Gastroesophageal sphincter (tissue), 4 donors: ENCODE results near the gene KCNIP3. TPM values are rescaled to one million over a fixed set of nuclear protein-coding genes. Genes with fewer than 3 reads are reported as not detected.
"Not testable (repeated sequence)": the region's sequence is repeated elsewhere in the genome, so short reads cannot be mapped to it uniquely, and the experiment has no call there.

Source experiments
- ATAC-seq: fragments of 150-250 bp; one replicate; pipeline ENCODE4 v1.9.1; 2016; ENCODE audit warnings: mild to moderate bottlenecking, moderate library complexity
- H3K27ac ChIP-seq, 4 donors: fragments of 200-600 bp; sonication (generic) in 3 of 4; 1 replicate in 3 of 4; 2 replicates in 1 of 4; pipeline ENCODE4 v1.5.1; 2016 to 2019
- H3K27me3 ChIP-seq: fragments of 200-600 bp; sonication (generic); one replicate; pipeline ENCODE4 v1.5.1; 2019
- H3K36me3 ChIP-seq, 2 donors: fragments of 200-600 bp; sonication (generic); one replicate each; pipeline ENCODE4 v1.5.1; 2019; ENCODE audit warnings: control low read depth in 1 of 2
- H3K4me1 ChIP-seq, 3 donors: fragments of 200-600 bp; sonication (generic); 1 replicate in 2 of 3; 2 replicates in 1 of 3; pipeline ENCODE4 v1.5.1; 2016 to 2019; ENCODE audit warnings: control low read depth in 2 of 3
- H3K4me3 ChIP-seq, 2 donors: fragments of 200-600 bp; sonication (generic); one replicate each; pipeline ENCODE4 v1.5.1; 2019; ENCODE audit warnings: mild to moderate bottlenecking in 1 of 2, moderate library complexity in 1 of 2
- H3K9me3 ChIP-seq, 3 donors: fragments of 200-600 bp; sonication (generic); one replicate each; pipeline ENCODE4 v1.5.1; 2017 to 2019; ENCODE audit warnings: control low read depth in 2 of 3
- EP300 ChIP-seq: sonication (generic); formaldehyde crosslinking; IDR thresholded peaks from one replicate; pipeline ENCODE4 v1.6.1; 2017; ENCODE audit warnings: antibody characterized with exemption, mild to moderate bottlenecking
- POLR2A ChIP-seq, 2 donors: fragments of 450-650 bp; IDR thresholded peaks; one replicate each; pipeline ENCODE4 v1.6.1; 2017; ENCODE audit warnings: antibody characterized with exemption in 2 of 2, mild to moderate bottlenecking in 2 of 2, moderate library complexity in 1 of 2
- POLR2AphosphoS5 ChIP-seq: sonication (generic); formaldehyde crosslinking; IDR thresholded peaks from one replicate; pipeline ENCODE4 v1.6.1; 2017; ENCODE audit warnings: antibody characterized with exemption
- WGBS, 2 donors: methylation state at CpG; one replicate each; pipeline ENCODE4 v1.1.5; 2018; ENCODE audit warnings: low coverage in 1 of 2; 5-methylcytosine and 5-hydroxymethylcytosine counted together
- total RNA-seq, 4 donors: library from RNA; depleted of rRNA; stranded (reverse); fragments of >200 nt; gene quantifications; one replicate each; pipeline ENCODE4 v1.1.0, GENCODE V29; 2016
- TF ChIP-seq, protein P1 (sequence below), 4 experiments: fragments of 200-600 bp in 2 of 4; fragments of 450-650 bp in 2 of 4; sonication (generic) in 1 of 4; IDR thresholded peaks; one replicate each; pipeline ENCODE4 v1.5.1; 2017 to 2019; ENCODE audit warnings: antibody characterized with exemption in 4 of 4, mild to moderate bottlenecking in 2 of 4, moderate library complexity in 2 of 4

Gene KCNIP3
- total RNA-seq, 4 donors from 2014 or later, result 14.4 to 41.4 (median 20.0) TPM

DNA sequence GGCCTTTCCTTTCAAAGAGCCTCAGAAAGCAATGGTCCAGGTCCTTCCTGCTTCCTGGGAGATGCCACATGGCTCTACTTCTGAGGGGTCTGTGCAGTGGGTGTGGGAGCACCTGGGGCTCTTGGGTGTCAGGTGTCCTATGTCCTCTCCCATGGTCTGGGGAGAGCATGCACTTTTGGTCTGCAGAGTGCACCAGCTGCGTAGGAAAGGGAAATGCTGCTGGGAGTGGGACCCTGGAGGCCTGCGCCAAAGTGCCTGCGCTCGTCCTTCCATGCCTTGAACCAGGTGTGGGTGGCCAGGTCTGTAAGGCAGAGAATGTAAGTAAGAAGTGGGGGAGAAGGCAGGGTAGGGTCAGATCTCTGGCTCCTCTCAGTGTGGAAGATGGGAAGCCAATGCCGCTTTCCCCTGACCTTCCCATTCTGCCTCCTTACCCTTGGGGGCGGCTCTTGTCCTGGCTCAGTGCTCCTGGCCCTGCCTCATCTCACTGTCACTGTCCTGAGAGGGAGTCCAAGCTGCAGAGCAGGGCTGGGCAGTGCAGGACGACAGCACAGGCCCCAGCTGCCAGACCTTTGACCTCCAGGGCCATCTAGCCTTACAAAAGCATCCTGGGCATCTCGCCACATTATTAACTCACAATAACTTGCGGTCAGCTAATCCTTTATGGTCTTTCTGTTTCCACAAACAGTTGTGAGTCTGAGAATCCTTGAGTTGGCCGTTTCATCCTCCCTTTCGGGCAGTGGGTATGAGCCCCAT, 29.5 kb upstream of the KCNIP3 start:
- H3K27ac ChIP-seq, result no peak overlapping the region
- no peaks in the 10 kb centered on the region for H3K27me3 ChIP-seq
- H3K36me3 ChIP-seq, result no peaks in the 10 kb centered on the region
- H3K9me3 ChIP-seq, result no peaks in the 10 kb centered on the region
- H3K4me3 ChIP-seq, result no peak overlapping the region
- TF ChIP-seq POLR2AphosphoS5 (no peak), EP300 (no peak), POLR2A (IDR thresholded peaks at IDR 0.05) (no peak)
- TF ChIP-seq, protein P1, sequence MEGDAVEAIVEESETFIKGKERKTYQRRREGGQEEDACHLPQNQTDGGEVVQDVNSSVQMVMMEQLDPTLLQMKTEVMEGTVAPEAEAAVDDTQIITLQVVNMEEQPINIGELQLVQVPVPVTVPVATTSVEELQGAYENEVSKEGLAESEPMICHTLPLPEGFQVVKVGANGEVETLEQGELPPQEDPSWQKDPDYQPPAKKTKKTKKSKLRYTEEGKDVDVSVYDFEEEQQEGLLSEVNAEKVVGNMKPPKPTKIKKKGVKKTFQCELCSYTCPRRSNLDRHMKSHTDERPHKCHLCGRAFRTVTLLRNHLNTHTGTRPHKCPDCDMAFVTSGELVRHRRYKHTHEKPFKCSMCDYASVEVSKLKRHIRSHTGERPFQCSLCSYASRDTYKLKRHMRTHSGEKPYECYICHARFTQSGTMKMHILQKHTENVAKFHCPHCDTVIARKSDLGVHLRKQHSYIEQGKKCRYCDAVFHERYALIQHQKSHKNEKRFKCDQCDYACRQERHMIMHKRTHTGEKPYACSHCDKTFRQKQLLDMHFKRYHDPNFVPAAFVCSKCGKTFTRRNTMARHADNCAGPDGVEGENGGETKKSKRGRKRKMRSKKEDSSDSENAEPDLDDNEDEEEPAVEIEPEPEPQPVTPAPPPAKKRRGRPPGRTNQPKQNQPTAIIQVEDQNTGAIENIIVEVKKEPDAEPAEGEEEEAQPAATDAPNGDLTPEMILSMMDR (IDR thresholded peaks at IDR 0.05), result no peak
- WGBS, 2 donors, result 76 to 94% methylated on average over 3 to 9 of the region's 11 CpGs
- no peak for ATAC-seq
- H3K4me1 ChIP-seq, result peaks cover 0 to 7% (median 0%) of the 10 kb centered on the region in 3 donors

DNA sequence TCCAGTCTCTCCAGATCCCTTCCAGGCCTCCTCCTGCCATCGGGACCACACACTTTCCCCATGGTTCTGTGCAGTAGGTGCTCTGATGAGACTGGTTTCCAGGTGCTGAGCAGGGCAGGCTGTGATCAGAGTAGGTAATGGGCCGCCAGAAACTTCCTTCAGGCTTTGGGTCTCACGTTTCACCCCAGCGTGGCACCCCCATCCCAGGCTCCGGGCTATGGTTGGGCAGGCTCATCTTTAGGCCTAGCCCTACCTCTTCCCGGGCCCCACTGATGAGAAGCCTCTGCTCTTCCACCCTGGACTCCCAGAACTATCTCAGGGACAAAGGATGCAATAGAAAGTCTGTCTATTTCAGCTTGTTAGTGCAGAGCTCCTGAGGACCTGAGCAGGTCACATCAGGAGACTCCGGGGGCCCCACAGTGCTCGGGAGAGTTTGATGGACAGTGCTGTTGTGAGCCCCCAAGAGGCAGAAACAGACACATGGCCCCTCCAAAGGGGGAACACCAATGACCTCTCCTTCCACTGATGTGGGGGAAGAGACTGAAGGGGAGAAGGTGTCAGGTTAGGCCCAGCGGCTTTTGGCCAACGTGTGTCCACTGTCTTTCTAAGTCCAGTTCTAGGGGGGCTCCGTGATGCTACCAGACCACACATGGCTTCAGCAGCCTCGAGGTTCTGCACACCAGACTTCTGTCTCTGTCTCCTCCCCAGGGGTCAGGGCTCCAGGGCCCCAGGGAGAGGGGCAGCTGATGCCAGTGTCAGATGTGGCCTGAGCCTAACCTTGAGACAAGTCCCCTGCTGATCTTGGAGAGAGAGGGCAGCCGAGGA, 28.7 kb upstream of the KCNIP3 start:
- Histone ChIP-seq H3K27ac (no peak overlapping the region), H3K4me3 (no peak overlapping the region), H3K4me1 (peaks cover 0 to 7% (median 0%) of the 10 kb centered on the region in 3 donors), H3K9me3 (no peaks in the 10 kb centered on the region), H3K36me3 (no peaks in the 10 kb centered on the region), H3K27me3 (no peaks in the 10 kb centered on the region)
- TF ChIP-seq, protein P1 (IDR thresholded peaks at IDR 0.05), result no peak
- TF ChIP-seq POLR2AphosphoS5 (no peak), EP300 (no peak), POLR2A (IDR thresholded peaks at IDR 0.05) (no peak)
- WGBS, 2 donors, result no CpG with 5 or more reads among the region's 13 CpGs
- ATAC-seq, result no peak

DNA sequence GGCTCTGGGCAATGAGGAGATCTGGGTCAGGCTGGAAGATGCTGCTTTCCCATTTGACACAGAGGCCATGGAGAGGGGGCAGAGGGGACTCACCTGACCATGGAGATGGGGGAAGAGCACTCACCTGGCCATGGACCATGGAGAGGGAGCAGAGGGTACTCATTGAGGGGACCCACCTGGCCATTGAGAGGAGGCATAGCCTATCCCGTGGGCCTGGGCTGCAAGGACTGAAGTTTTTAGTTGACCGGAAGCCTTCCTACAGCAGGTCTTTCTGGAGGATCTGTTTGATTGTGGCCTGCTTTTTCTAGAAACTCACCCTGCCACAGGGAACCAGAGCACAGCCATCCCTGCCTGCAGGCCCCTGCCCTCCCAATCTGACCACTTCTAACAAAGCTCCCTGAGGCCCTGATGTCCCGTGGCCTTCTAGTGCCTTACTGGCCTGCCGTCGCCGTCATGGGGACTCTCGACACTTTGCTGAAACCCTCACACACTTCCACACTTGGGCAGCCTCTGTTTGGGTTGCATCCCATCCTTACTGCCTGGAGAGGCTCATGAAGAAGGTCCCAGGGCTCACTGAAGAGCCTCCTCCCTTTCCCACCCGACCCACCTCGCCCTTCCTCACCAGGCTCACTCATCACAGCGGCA, 28.0 kb upstream of the KCNIP3 start:
- 92 to 99% methylated on average over 6 to 8 of the region's 10 CpGs for WGBS, 2 donors
- no peaks in the 10 kb centered on the region for H3K36me3 ChIP-seq
- no peak overlapping the region for H3K4me3 ChIP-seq
- H3K4me1 ChIP-seq, result peaks cover 0 to 7% (median 0%) of the 10 kb centered on the region in 3 donors
- H3K9me3 ChIP-seq, result no peaks in the 10 kb centered on the region
- H3K27me3 ChIP-seq, result no peaks in the 10 kb centered on the region
- TF ChIP-seq POLR2A (IDR thresholded peaks at IDR 0.05) (no peak), POLR2AphosphoS5 (no peak), EP300 (no peak)
- TF ChIP-seq, protein P1 (IDR thresholded peaks at IDR 0.05), result no peak
- no peak overlapping the region for H3K27ac ChIP-seq
- ATAC-seq, result no peak

DNA sequence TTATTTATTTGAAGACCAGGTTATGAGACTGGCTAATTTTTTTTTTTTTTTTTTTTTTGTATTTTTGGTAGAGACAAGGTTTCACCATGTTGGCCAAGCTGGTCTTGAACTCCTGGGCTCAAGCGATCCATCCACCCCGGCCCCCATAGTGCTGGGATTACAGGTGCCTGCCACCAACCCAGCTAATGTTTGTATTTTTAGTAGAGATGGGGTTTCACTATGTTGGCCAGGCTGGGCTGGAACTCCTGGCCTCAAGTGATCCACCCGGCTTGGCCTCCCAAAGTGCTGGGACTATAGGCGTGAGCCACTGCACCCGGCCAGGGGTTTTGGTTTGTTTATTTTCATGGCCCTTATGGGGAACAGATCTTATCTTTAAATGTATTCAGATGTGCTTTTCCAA, 27.4 kb upstream of the KCNIP3 start:
- not testable (repeated sequence) for H3K36me3 ChIP-seq, H3K27ac ChIP-seq, H3K27me3 ChIP-seq, H3K4me3 ChIP-seq, ATAC-seq, H3K4me1 ChIP-seq, H3K9me3 ChIP-seq
- WGBS, 2 donors, result 95 to 96% methylated on average over 3 to 4 of the region's 5 CpGs

DNA sequence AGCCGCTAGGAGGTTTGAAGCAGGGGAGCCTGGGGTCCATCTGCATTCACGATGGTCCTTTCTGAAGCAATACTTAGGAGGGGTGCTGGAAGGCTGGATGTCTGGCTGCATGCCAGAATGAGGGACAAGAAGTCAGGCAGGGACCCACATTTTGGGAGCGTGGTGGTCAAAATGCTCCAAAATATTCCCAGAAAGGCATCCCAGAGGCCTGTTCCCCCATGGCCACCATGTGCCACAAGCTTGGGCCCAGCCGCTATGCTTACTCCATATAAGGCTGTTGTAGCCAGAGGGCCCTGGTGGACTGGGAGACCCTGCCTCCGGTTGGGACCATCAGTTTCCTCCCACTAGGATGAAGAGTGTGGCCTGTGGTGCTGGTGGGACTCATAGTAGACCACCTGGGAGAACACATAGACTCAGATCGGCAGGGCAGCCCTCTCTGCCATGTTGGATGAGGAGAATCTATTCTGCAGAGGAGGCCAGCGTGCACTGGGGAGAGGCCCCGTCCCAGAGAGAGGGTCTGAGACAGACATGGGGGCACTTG, 26.5 kb upstream of the KCNIP3 start:
- Histone ChIP-seq H3K36me3 (no peaks in the 10 kb centered on the region), H3K4me3 (no peak overlapping the region), H3K27ac (no peak overlapping the region), H3K27me3 (no peaks in the 10 kb centered on the region), H3K9me3 (no peaks in the 10 kb centered on the region), H3K4me1 (no peaks in the 10 kb centered on the region)
- TF ChIP-seq EP300, result no peak
- TF ChIP-seq, protein P1 (IDR thresholded peaks at IDR 0.05), result no peak
- TF ChIP-seq POLR2A (IDR thresholded peaks at IDR 0.05), result no peak
- no peak for TF ChIP-seq POLR2AphosphoS5
- 96 to 100% methylated on average over 3 of the region's 8 CpGs for WGBS, 2 donors
- ATAC-seq, result no peak
